ENCODE data around the gene ZBP1. TPM values are rescaled to one million over a fixed set of nuclear protein-coding genes. Genes with fewer than 3 reads are reported as not detected.
A peak's percentile ranks its signal among the peaks of the same experiment; 100 is the strongest.

Gene ZBP1
- total RNA-seq, 1 donor from 2014 or later, result not detected

DNA sequence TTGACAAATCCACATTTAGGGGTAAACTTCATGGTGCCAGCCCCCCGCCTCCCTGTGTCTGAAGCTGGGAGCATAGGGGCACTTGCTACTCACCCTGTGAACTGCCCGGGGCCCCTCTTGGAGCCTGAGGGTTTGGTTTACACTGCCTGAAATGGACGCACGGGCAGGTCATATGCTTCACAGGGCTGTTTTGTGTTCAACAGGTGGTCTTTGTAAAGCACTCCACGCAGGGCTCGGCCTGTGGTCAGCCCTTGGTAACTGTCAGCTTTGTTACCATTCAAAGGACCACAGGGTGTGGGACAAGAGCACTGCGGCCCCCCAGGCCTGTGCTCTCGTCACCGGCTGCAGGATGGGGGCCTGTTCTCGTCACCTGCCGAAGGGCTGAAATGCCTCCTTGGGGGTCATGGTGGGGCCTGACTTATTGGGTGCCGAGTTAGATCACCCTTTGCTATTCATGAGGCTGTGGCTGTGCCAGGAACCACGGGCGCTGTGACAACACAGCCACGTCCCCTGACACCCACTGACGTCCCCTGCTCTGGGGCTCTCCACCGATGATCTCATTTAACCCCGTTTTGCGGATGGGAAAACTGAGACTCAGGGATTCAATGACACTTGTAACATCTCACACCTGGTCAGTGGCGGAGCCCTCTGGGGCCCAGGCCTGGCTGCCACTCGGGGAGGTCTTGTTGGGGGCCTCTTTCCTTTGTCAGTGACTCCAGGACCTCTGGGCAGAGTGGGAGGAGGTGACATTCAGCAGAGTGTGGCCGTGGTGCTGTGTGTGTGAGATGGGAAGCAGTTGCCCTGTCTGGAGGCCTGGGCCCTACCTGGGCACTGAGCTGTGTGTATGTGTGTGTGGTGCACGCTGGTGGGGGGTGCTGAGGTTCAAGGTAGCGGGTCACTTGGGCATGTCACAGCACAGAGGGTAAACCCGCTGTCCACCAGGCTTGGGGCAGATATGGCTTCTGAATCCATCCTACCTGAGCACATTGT lies 24.9 kb downstream of the ZBP1 start:
- H3K27me3 Mint-ChIP-seq, result peaks cover 23% of the 10 kb centered on the region

DNA sequence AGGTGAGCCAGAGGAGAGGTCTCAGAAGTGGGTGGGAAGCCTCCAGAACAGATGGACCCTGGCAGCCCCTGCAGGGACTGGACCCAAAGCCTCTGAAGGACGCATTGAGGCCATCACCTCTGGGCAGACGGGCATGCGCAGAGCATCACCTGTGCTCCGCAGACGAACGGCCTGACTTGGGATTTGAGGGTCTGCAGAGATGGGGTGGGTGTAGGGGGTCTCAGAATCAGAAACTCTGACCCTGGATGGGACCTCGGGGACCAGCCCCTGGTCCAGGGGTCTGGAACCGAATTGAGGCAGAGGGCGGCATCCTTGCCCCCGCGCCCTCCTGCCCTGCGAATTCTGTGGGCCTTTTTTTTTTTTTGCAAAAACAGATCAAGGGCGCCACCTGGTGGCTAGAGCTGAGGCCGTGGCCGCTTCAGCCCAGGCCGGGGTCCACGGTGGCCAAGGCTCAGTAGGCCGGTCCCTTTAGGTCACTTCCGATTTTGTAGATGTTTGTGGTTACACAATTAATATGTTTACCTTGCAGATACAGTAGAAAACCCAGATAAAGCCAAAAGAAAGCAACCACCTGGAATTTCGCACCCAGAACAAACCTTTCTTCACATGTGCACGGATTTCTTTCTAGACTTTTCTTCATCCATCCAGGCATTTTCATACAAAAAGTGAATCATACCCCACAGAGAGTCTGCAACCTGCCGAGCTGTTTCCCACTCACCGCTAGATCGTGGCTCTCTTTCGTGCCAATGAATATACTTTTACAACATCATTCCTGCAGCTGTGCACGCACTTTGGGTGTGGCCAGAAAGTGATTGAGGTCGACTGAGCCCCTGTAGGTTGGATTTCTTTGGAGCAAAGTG lies 25.9 kb downstream of the ZBP1 start:
- TF ChIP-seq, protein P1, sequence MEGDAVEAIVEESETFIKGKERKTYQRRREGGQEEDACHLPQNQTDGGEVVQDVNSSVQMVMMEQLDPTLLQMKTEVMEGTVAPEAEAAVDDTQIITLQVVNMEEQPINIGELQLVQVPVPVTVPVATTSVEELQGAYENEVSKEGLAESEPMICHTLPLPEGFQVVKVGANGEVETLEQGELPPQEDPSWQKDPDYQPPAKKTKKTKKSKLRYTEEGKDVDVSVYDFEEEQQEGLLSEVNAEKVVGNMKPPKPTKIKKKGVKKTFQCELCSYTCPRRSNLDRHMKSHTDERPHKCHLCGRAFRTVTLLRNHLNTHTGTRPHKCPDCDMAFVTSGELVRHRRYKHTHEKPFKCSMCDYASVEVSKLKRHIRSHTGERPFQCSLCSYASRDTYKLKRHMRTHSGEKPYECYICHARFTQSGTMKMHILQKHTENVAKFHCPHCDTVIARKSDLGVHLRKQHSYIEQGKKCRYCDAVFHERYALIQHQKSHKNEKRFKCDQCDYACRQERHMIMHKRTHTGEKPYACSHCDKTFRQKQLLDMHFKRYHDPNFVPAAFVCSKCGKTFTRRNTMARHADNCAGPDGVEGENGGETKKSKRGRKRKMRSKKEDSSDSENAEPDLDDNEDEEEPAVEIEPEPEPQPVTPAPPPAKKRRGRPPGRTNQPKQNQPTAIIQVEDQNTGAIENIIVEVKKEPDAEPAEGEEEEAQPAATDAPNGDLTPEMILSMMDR (conservative IDR thresholded peaks at IDR 0.05), result peak; percentile 95
- Mint-ChIP-seq H3K4me1 (ENCODE audit: unreplicated experiment) (peaks cover 17% of the 10 kb centered on the region), H3K9me3 (no peaks in the 10 kb centered on the region), H3K27ac (no peak overlapping the region), H3K27me3 (peaks cover 24% of the 10 kb centered on the region), H3K36me3 (no peaks in the 10 kb centered on the region), H3K4me3 (no peak overlapping the region)
- DNase-seq (ENCODE audit: extremely low spot score, unreplicated experiment), result no peak

More for the DNA sequence above, 24.9 kb downstream of the ZBP1 start:
- Mint-ChIP-seq H3K9me3 (no peaks in the 10 kb centered on the region), H3K36me3 (no peaks in the 10 kb centered on the region), H3K4me3 (no peak overlapping the region), H3K4me1 (ENCODE audit: unreplicated experiment) (peaks cover 27% of the 10 kb centered on the region), H3K27ac (no peak overlapping the region)
- TF ChIP-seq, protein P1 (conservative IDR thresholded peaks at IDR 0.05), result no peak
- DNase-seq (ENCODE audit: extremely low spot score, unreplicated experiment), result no peak

DNA sequence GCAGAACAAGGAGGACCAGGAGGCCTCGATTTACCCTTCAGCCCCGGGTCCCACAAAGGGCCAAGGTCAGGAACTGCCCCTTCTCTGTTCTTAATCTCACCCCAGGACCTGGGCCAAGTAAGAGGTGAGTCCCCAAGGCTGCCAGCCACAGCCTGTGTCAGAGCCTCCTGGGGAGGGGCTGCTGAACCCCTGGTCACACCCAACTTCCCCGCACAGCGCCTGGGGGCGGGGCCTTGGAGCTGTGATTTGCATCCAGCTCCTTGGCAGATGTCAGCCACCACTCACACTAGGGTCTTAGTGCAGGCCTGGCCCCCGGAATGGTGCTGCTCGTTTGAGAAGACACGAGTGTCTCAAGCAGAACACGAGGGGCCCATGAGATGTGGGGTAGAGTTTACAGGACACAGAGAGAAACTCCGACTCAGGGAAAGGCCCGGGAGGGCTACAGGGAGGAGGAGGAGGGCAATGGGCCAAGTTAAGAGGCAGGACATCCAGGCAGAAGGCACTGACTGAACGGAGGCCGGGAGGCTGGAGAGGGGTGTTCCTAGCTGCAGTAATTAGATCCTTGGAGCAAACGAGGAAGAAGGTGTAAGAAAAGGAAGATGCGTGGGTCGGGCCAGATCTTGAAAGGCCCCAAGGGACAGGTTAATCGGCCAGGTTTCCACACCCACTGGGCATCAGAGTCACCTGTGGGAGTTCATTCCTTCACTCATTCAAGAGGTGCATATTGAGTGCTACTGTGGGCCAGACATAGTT lies 26.9 kb downstream of the ZBP1 start:
- Mint-ChIP-seq H3K36me3 (no peaks in the 10 kb centered on the region), H3K27me3 (peaks cover 23% of the 10 kb centered on the region), H3K9me3 (no peaks in the 10 kb centered on the region), H3K4me3 (no peak overlapping the region), H3K4me1 (ENCODE audit: unreplicated experiment) (peaks cover 13% of the 10 kb centered on the region), H3K27ac (peak overlapping the region; percentile 47)
- TF ChIP-seq, protein P1 (conservative IDR thresholded peaks at IDR 0.05), result no peak
- no peak for DNase-seq (ENCODE audit: extremely low spot score, unreplicated experiment)

DNA sequence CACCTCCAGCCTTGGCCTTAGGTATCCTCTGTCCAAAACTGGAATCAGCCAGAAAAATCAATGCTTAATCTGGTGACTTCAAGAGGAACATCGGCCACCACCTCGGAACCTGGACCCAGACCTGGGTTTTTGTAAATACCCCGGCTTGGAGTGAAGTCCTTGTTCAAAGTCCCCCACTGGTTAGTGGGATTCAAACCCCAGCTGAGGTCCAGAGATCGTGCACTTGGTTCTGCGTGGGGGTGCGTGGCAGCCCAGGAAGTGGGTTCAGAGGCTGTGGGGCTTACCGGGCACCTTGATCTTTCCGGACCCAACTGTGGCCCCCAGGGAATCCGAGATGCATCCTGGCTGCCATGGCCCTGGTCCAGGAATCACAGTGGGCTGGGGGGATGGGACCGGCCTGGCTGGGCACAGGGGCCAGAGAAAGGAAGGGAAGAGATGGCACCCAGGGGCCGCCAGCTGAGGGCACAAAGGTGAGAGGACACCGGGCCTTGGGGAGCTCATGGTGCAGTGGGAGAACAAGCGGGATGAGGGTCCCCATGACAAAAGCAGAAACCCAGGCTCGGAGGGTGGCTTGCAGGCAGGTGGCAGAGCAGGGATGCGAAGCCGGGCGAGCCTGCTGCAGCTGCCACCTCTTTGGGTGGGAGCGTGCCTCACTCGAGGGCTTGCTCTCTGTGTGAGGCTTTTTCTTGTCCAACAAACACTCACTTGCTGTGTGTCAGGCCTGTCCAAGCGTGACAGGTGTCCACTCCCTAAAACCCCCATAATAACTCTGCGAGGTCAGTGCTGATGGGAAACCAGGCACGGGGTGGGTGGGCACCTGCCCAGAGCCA lies 27.7 kb downstream of the ZBP1 start:
- Mint-ChIP-seq H3K9me3 (no peaks in the 10 kb centered on the region), H3K36me3 (no peaks in the 10 kb centered on the region), H3K4me3 (no peak overlapping the region), H3K27me3 (peaks cover 20% of the 10 kb centered on the region), H3K4me1 (ENCODE audit: unreplicated experiment) (peaks cover 13% of the 10 kb centered on the region), H3K27ac (no peak overlapping the region)
- no peak for DNase-seq (ENCODE audit: extremely low spot score, unreplicated experiment)
- TF ChIP-seq, protein P1 (conservative IDR thresholded peaks at IDR 0.05), result no peak

All from type B pancreatic cell (in vitro differentiated cells).